GM23248 (cell line): ENCODE results near the gene CDH4.

Source experiments
- EZH2 ChIP-seq: fragments of 200-600 bp; sonication (generic); IDR thresholded peaks from 2 replicates; pipeline ENCODE4 v1.6.1; 2018; ENCODE audit warnings: antibody characterized with exemption, mild to moderate bottlenecking; ENCODE audit not compliant: insufficient read depth, poor library complexity, severe bottlenecking
- EZH2phosphoT487 ChIP-seq: fragments of 200-600 bp; sonication (generic); IDR thresholded peaks from 2 replicates; pipeline ENCODE4 v1.6.1; 2018; ENCODE audit warnings: antibody characterized with exemption, moderate library complexity, mild to moderate bottlenecking, low read depth; ENCODE audit not compliant: insufficient read depth

- TF ChIP-seq EZH2 (no peak), EZH2phosphoT487 (no peak)
These were observed 241.8 kb downstream of the CDH4 start for GRCh38 chr20:61493798-61494305.
